GM21576 (cell line): ENCODE measurements around the gene TDRD10.

ENCODE experiments used
- ATAC-seq: cut with Tn5 transposase; IDR thresholded peaks from one replicate; pipeline ENCODE4 v1.9.1; 2021; ENCODE audit warnings: mild to moderate bottlenecking, moderate library complexity; ENCODE audit not compliant: unreplicated experiment

TDRD10 gene

DNA sequence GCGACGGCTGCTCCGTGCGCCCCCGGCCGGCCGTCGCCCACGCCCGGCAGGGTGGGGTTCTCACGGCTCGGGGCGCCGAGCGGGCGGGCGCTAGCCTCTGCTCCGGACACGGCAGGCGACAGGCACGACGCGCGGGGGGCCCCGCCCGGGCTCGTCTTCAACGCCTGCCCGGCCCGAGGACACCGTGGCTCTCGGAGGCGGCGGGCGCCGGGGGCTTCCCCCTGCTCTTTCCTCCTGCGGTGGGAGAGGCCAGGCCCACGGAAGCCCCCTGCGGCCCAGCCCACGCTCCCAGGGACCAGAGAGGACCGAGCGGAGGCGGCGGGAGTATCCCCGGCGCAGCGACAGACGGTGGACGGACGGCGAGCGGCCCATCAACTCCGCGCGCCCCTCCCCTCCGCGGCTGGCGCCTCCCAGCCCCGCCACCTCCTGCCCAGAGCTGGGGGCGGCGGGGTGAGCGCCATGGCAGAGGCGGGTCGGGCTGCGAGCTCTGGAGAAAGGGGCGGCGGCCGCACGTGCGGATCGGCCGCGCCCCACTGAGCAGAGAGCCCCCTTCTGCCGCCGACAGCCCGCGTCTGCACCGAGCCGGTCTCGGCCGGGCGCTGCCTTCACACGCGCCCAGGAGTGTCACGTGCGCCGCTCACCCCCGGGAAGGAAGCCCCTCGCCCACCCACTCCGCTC, at the start of gene TDRD10, which contains the start of gene SHE:
TDRD10 (plus strand) TSS at position 154 of the 678 bp plus-strand sequence. CDS start 4,685 bp downstream, outside the sequence.
SHE (minus strand) TSS at position 347 of the 678 bp plus-strand sequence. CDS start 386 bp downstream, outside the sequence.
- ATAC-seq, result no peak

- no peak for ATAC-seq
Measured at GRCh38 chr1:154453161-154453560, 48.9 kb upstream of the TDRD10 start.

DNA sequence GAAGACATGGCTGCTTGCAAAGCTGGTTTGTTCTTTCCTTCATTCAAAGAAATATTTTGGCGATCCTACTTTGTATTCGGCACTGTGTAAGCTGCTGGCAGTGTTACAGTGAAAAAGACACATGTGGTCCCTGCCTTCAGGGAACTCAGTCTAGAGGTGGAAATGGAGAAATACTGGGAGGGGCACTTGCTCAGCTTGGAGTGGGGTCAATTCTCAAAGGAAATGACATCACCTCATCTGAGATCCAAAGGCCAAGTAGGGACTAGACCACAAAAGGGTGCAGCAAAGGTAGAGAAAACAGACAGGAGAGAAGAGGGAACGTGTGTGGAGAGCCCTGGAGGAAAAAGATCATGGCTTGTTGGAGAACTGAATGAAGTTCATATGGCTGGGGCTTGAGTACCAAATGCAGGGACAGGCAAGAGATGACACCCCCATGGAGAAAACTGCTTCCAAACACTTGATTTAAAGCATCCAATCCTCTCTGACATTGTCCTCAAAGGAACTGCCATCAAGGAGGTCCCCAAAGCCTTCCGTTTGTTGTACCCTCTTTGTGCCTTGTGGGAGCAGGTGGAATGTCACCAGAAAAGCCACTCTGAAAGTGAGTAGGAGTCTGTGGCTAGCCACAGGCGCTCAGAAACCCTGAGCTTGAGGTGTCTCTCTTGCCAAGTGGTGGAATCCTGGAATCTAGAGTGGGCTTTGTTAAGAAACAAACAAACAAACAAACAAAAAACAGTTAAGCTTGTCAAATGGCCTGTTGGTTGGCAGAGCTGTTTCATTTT, 48.3 kb upstream of the TDRD10 start:
- ATAC-seq, result no peak

DNA sequence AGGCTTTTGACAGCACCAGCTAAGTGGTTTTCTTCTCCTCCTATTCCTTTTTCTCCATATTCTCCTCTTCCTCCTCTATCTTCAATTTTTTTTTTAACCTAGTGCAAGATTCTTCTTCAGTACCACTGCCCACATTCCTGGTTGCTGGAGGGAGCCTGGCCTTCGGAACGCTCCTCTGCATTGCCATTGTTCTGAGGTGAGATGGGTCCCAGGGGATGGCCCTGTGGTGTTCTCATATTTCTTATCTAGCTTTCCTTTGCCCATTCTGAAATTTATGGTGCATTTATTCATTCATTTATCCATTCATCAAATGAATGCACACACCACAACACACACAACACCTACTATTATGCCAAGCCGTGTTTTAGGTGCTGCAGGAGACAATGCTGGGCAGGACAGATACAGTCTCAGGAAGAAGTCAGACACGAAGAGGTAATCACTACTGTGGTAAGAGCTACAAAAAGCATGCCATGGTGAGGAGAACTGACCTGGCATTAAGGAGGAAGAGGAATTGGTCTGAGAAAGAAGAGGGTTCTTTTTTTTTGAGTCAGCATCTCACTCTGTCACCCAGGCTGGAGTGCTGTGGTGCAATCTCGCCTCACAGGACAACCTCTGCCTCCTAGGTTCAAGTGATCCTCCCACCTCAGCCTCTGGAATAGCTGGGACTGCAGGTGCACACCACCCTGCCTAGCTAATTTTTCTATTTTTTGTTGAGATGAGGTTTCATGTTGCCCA, 47.5 kb upstream of the TDRD10 start:
- ATAC-seq, result no peak

GRCh38 chr1:154456631-154457030, 45.4 kb upstream of the TDRD10 start:
- no peak for ATAC-seq

GRCh38 chr1:154459080-154459479, 42.9 kb upstream of the TDRD10 start:
- ATAC-seq, result no peak

GRCh38 chr1:154460695-154461260, 41.2 kb upstream of the TDRD10 start:
- ATAC-seq, result no peak

- ATAC-seq, result no peak
Measured at GRCh38 chr1:154463512-154463990, 38.5 kb upstream of the TDRD10 start.

- ATAC-seq, result no peak
Measured at GRCh38 chr1:154465621-154466195, 36.3 kb upstream of the TDRD10 start.

DNA sequence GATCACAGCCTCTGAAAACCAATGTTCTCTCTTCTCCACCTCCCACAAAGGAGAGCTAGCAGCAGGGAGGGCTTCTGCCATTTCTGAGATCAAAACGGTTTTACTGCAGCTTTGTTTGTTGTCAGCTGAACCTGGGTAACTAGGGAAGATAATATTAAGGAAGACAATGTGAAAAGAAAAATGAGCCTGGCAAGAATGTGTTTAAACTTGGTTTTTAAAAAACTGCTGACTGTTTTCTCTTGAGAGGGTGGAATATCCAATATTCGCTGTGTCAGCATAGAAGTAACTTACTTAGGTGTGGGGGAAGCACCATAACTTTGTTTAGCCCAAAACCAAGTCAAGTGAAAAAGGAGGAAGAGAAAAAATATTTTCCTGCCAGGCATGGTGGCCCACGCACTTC, 35.8 kb upstream of the TDRD10 start:
- no peak for ATAC-seq

DNA sequence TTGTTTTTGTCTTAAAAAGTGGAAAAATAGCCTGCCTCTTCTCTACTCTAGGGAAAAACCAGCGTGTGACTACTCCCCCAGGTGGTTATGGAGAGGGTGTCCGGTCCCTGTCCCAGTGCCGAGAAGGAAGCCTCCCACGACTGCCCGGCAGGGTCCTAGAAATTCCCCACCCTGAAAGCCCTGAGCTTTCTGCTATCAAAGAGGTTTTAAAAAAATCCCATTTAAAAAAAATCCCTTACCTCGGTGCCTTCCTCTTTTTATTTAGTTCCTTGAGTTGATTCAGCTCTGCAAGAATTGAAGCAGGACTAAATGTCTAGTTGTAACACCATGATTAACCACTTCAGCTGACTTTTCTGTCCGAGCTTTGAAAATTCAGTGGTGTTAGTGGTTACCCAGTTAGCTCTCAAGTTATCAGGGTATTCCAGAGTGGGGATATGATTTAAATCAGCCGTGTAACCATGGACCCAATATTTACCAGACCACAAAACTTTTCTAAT, 35.0 kb upstream of the TDRD10 start:
- no peak for ATAC-seq

DNA sequence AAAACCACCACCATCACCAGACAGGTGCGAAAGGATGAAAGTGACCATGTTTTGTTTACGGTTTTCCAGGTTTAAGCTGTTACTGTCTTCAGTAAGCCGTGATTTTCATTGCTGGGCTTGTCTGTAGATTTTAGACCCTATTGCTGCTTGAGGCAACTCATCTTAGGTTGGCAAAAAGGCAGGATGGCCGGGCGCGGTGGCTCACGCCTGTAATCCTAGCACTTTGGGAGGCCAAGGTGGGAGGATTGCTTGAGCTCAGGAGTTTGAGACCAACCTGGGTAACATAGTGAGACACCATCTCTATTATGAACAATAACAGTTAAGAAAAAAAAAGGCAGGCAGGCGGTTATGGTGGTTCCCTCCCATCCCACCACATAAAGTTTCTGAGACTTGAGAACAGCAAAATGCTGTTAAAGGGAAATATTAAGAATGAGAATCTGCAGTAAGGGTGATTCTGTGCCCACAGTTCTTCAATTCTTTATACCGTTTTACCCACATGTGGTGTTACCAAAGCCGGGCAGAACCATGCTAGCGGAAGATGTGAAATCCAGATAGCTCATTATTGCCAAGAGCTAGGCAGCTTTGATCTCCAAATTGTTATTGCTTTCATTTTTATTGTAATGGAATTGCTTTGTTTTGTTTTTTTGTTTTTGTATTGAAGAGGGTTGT, 34.5 kb upstream of the TDRD10 start:
- no peak for ATAC-seq

GRCh38 chr1:154468535-154469250, 33.3 kb upstream of the TDRD10 start:
- no peak for ATAC-seq

- ATAC-seq, result no peak
Measured at GRCh38 chr1:154469844-154470560, 32.0 kb upstream of the TDRD10 start.

DNA sequence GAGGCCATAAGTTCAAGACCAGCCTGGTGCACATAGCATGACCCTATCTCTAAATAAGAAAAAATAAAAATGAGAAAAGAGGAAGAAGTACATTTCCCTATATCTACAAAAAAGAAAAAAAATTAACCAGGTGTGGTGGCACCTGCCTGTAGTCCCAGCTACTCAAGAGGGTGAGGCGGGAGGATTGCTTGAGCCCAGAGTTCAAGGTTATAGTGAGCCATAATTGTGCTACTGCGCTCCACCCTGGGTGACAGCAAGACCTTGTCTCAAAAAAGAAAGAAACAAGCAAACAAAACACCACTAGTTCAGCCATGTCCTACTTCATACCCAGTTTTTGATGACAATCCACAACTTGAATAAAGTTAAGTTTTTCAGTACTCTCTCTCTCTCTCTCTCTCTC, 30.7 kb upstream of the TDRD10 start:
- no peak for ATAC-seq

- no peak for ATAC-seq
Measured at GRCh38 chr1:154474802-154475201, 27.2 kb upstream of the TDRD10 start.

DNA sequence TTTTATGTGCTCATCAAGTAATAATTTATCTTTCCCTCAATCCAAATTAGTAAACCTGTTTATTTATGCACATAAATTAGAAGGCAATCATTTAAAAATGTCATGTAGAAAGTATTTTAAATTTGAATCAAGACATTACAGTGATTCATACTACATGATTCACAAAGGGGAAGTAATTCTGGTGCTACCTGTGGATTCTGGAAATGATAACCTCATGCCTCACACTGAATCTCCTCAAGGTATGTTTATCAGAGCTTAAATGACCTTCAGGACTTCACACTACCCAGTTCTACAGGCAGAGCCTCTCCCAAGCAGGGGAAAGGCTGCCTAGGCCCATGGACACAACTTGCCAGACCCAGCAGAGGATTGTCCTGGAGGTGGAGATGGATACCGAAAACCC, 25.2 kb upstream of the TDRD10 start:
- no peak for ATAC-seq

GRCh38 chr1:154478013-154478412, 24.0 kb upstream of the TDRD10 start:
- ATAC-seq, result no peak

GRCh38 chr1:154478639-154479038, 23.4 kb upstream of the TDRD10 start:
- ATAC-seq, result no peak
